Hindlimb muscle (tissue), 1 donor: Measurements from ENCODE around the gene MARCHF10. TPM values are rescaled to one million over a fixed set of nuclear protein-coding genes. Genes with fewer than 3 reads are reported as not detected.
"Not testable (repeated sequence)": the region's sequence is repeated elsewhere in the genome, so short reads cannot be mapped to it uniquely, and the experiment has no call there.

Experiments used
- DNase-seq: peaks from one replicate; pipeline ENCODE4 v3.0.0-alpha.2; 2013
- polyA plus RNA-seq: library from polyadenylated mRNA; unstranded; fragments of 120-200 nt; gene quantifications from one replicate; pipeline ENCODE4 v1.2.1, GENCODE V29; 2013; ENCODE audit not compliant: insufficient read length

MARCHF10 gene
- polyA plus RNA-seq, 1 donor, result 0.58 TPM

DNA sequence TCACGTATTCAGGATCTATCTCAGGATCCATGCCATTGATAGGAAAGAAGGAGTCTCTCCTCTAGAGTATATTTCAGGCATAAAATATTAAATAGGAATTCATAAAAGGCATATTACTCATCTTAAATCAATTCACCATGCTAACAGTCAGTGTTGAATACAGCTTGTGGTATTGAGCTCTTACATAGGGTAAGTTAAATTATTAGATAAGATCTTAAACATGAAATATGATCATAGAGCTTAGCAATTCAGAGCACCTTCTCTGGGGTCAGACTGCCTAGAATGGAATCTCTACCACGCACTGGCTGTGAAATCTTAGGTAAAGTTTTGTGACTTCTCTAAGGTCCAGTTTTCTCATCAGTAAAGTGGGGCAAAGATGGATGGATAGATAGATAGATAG, 20.7 kb downstream of the MARCHF10 start:
- no peak for DNase-seq

DNA sequence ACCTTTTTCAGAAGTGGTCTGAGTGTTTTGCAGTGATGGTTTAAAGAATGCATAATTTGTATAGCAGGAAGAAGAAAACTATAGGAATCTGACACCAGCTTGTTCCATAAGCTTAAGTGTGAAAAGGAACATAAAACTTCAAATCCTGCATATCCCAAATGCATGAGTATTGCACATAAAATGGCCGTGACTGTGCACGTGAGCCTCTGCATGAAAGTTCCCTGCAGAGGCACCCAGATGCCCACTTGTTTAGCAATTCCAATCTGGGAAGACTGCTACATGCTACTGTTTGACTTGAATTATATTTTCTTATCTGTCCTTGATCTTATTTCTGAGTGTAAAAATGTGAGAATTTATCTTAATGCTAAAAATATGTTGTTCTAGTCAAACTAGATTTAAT, 21.5 kb downstream of the MARCHF10 start:
- no peak for DNase-seq

DNA sequence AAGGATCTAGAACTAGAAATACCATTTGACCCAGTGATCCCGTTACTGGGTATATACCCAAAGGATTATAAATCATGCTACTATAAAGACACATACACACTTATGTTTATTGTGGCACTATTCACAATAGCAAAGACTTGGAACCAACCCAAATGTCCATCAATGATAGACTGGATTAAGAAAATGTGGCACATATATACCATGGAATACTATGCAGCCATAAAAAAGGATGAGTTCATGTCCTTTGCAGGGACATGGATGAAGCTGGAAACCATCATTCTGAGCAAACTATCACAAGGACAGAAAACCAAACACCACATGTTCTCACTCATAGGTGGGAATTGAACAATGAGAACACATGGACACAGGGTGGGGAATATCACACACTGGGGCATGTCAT, 22.1 kb downstream of the MARCHF10 start:
- not testable (repeated sequence) for DNase-seq

DNA sequence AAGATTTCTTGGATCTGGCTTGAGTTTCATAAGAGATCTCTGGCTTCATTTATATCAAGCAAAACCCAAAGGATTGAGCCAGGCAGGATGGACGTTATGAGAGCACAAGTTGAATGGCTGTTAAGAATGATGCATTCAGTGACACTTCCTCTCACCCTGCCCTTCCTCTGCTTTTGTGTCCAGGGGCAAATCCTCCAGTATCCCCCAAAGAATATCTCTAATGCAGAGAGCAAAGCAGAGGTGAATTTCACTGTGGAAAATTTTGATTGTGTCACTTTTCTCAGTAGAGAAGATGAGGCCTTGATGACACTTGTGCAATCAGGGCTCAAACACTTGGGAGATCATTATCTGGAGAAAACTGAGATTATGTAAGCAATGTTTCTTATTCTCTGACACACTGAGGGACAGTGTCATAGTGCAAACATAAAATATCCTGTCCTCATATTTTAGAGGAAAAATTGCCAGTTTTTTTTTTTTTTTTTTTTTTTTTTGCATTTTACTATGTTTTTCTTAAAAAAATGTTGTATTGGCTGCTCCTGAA, 25.3 kb downstream of the MARCHF10 start:
- DNase-seq, result no peak

DNA sequence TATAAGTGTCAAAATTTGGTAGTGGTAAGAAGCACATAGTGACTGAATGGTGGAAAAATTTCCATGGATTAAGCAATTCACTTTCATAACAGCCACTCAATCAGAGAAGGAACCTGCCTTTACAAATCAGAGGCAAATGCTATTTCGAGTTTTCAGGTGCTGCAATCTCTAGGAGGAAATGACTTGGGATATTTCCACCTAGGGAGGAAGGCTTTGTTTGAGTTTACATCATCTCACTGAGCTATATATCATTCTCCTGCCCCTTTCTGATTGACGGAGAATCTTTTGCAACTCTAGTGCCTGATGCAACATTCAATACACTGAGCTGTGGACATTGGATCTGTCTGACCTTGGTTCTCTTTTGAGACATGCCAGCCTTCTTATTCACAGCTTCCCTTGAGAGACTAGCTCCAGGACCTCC, 26.3 kb downstream of the MARCHF10 start:
- no peak for DNase-seq

DNA sequence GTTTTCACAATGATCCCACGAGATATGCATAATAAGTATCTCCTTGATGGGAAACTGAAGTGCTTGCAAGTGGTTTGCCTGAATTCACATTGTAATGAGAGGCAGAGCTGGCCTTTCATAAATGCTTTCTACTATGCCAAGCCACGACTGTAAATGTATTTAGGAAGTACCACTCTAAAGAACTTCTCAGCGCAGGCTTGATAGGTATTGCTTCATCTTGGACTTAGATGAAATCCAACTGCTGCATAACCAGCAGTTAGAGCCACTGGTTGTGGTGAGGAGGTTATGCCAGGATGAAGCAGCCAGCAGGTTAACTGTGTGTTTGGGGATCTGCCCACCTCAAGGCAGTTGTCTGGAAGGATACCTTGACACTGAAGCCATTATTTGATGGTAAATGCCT, 26.8 kb downstream of the MARCHF10 start:
- DNase-seq, result no peak

DNA sequence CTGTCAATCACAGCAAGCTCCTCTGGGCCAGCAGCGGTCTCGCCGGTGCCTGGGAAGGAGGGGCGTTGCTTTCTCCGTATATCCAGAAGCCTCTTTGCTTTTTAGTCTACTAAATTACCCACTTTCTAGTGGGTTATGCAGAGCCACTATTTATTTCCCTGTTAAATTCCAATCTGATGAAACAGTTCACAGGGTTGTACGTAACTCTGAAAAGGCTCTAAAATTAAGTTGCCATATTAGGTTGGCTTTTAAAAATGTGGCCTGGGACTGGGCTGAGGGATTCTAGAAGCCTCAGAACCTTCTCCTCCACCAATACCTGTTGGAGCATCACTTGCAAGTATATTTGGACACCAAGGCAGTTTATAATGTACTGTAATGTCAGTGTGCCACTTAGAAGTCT, 27.2 kb downstream of the MARCHF10 start:
- DNase-seq, result no peak

DNA sequence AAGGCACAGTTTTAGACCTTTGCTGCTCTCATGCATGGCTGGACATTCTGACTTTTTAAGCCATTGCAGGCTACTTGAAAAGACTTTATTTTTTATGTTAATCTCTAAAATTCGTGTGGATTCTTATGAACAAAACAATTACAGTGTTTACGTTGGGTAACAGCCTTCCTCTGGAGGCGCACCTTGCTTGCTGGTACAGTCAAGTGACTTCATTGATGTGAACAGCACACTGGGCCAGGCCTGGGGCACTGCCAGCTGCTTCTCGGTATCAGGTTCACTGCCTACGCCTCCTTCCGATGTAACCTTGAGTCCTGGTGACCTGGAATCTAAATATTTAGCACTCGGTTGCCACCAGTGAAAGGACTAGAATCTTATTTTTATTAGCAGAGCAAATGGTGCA, 27.8 kb downstream of the MARCHF10 start:
- no peak for DNase-seq

DNA sequence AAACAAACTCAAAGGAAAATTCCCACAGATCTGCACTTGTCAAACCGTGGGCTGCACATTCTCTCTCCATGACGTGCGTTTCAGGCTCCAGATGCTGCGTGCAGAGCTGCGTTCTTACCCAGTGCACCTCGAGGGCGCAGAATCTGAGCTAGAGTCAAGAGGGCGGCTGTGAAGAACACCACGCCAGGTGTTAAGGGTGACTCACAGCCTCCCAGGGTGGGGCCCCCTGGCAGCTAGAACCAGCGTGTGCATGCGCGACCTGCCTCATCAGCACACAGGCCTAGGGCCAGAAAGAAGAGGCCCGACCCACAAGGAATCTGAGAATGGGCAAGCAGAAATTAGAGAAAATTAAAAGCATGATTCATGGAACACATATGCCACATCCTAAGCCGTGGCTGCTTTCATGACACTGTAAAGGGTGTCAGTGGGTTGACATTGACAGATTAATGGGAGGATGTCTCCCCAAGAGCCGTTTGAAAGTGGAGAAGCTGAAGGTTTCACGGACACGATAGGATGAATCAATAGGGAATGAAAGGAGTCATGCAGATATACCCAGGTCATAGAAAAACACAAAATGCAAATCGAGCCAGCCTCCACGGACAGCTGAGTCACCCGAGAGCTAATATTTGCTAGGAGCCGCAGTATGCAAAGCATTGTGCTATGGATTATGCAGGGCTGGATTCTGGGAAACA, 29.0 kb downstream of the MARCHF10 start:
- DNase-seq, result peak; percentile 43

DNA sequence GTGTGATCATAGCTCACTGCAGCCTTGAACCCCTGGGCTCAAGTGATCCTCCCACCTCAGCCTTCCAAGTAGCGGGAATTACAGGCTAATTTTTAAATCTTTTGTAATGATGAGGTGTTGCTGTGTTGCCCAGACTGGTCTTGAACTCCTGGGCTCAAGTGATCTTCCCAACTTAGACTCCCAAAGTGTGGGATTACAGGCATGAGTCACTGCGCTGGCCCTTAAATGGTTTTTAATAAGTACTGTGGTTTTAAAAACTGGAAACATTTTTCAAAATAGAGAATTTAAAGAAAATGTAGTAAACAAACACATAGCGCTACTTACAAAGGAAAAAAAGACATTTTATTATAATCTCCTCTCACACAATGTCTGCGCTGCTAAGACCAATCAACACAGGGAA, 32.2 kb downstream of the MARCHF10 start:
- DNase-seq, result no peak

DNA sequence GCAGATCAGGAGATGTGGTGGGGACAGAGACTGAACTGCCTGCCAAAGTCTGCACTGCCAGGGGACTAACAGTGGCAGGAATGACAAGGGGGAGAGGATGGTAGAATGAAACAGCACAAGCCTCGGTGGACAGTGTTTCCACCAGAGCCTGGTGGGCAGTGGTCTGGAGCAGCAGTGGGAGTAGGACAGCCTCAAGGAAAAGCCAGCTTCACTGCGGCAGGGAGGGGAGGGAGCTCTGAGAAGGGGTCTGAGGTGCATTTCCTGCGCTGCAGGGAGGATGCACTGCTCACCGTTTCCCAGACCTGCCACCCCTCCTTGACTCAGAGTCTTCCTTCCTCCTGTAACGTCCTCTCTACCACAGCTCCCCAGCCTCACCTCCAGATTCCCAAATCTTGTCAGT, 33.8 kb downstream of the MARCHF10 start:
- DNase-seq, result no peak

DNA sequence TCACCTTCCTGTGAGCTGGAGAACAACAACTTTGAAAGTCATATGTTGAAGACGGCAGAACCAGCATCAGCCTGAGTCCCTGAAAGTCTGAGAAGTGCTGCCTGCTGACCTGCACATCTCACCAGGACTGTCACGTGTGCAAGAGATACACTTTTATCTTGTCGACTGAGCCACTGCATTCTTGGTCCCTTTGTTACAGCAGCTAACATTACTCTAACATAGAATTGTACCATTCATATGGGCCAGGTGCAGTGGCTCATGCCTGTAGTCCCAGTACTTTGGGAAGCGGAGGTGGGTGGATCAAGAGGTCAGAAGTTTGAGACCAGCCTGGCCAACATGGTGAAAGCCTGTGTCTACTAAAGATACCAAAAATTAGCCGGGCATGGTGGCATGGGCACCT, 40.1 kb downstream of the MARCHF10 start:
- no peak for DNase-seq

DNA sequence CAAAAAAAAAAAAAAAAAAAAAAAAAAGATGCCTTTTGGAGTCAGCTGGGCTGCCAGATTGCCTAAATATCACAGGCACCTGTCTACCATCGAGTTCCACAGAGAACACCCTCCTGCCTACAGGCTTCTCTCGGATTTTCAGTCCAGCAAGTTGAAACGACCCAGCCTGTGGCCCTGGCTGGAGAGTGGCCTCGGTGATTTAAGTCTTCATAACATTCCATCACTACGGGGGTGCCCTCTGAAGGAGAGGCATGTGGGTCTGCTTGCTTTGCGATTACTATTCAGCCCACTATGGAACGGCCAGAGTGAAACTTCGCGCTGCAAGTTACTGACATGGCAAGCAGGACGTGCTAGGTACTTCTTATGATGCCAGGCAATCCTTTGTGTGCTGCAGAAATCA, 42.8 kb downstream of the MARCHF10 start:
- no peak for DNase-seq

DNA sequence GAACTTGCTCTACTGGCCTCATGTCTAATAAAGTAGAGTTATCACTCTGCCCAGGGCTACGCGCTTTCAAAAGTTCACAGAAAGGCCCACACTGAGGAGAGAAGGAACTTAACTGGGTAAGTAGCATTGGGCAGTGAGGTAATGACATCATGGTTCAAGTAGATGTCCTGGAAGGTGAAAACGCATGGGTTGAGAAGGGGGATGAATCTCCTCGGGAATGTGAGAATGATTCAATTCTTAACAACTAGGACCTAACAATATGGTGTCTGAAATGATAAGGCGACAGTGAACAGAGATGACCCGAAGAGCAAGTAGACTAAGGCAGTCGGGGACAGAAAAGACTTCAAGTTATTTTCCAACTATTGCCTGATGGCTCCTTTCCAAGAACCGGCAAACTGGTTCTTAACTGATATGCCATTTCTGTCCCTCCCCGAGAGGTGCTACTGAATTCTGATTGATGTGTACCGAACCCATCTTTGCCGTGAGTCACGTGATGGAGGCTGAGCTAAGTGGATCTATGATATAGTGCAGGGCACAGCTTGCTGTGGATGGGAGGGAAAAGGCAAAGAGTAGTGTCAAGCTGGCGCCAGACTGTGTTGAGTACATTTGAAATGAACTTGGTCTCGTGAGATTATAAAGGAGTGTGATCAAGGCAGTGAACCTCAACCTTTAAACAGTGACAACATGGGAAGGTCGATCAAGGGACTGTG, 44.1 kb downstream of the MARCHF10 start:
- DNase-seq, result no peak

DNA sequence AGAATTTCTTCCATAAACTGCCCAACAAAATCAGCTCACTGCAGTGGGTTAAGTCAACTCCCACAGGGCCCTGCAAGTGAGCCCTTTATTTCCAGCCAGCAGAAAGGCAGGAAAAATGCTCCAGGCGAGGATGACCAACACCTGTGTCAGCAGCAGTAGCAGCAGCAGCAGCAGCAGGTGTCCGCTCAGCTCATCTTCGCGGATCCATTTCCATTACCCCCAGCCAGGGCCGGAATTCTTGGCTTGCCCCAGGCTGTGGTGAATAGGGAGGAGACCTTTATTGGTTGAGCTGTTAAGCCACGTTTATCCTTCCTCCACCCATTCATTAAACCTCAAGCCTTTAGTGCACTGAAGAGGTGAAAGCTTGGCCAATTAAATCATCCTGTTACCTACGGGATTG, 46.2 kb downstream of the MARCHF10 start:
- DNase-seq, result no peak

DNA sequence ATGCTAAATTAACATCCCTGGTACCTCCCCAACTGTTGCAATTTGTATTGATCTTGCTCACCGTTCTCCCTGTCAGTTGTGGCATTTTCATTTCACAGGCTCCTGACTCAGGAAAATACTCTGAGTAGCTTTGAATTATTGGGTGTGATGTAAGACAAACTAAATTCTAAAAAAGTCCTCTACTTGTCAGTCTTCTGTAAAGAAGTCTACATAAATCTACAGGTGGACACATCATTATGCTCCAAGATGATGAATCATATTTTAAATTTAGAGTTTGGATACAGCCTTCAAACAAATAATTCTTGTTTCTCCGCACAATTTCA, 47.2 kb downstream of the MARCHF10 start:
- no peak for DNase-seq

DNA sequence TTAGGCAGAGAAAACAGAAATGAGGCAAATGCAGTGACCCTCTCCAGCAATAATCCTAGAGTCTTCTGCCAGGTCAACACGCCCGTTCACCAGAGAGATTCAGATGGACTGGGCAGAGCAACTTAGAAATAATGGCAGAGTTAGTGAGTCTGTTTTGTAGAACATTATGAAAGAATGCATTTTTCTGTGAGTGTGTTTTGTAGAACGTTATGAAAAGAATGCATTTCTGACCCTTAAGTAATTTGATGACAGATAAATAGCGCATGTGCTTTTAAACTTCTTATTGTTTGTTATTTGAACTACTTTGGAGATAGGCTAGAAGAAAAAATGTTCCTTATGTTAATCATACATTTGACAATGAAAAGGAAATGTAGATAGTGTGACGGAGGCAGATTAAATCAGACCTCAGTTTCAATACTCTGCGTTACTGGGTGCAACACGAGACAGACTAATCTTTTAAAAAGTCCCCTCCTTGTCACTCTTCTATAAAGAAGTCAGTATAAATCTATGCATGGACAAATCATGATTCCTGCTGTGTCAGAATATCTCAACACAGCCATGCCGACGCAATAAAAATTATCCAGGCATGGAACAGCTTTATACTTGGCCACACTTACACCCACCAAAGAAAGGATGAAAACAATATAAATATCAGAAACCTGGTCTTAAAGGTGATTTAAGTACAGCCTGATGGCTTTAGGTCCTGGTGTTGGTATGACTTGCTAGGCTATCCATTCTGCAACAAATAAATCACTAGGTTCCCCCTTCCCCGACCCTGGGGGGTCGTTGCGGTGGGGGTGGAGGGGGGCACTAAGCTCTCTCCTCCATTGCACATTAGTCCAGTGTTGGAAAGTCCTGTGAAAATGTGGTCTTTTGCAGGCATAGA, 47.8 kb downstream of the MARCHF10 start:
- DNase-seq, result no peak

DNA sequence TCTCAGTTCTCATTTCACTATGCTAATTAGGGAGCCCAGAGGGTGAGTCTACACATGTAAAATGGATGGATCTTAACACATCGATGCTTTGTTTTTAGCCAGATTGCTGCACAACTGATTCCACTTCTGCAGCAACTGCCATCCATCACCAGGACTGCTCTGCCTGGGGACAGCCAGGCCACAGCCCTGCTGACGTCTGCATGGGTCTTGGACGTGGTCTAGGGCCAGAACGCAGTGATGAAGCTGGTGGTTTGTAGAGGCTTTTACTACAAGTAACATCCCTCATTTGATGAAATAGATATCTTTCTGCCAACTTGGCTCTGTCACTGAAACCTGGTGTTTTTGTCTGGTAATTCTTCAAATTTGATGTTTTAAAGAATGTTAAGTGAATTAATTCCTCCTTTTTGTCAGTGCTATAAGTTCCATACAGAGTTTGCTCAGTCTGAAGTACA, 50.6 kb downstream of the MARCHF10 start:
- DNase-seq, result no peak

DNA sequence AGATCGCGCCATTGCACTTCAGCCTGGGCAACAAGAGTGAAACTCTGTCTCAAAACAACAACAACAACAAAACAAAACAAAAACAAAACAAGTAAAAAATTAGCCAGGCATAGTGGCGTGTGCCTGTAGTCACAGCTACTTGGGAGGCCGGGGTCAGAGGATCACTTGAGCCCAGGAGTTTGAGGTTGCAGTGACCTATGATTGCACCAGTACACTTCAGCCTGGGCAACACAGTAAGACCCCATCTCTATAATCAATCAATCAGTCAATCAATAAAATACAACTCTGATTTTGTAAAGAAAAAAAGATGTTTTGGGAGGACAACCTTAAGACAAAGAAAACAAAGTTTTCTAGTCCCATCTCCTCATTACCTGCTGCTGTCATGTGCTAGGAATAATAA, 51.9 kb downstream of the MARCHF10 start:
- DNase-seq, result no peak

DNA sequence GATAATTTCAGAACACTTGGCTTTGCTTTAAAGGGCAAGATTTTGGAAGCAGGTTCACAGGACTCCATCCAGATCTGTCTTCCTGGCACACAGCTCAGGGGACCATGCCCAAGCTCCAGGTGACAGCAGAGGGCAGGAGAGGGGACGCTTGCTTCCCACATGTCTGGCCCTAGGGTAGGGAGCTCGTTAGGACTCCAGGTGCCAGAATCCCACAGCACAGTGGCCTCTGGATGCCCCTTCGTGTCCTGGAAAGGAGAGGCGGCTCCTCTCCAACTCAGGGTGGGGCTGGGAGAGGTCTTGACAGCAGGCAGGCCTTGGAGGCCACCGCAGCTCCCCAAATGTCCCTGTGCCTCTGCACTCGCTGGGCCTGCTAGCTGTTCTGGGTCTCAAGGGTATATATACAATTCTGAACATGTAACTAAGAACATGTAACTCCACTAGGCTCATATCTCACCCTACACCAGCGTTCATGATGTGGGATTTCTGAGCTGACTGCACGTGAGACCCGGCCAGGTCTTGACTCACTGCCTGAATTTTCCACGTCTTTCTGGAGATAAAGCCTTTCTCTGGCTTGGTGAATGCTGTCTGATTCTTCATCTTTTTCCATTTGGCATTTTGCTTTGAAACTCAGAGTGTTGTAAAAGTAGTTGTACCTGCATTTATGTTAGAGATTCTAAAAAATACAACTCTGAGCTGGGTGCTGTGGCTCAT, 52.8 kb downstream of the MARCHF10 start:
- peak; percentile 48 for DNase-seq

DNA sequence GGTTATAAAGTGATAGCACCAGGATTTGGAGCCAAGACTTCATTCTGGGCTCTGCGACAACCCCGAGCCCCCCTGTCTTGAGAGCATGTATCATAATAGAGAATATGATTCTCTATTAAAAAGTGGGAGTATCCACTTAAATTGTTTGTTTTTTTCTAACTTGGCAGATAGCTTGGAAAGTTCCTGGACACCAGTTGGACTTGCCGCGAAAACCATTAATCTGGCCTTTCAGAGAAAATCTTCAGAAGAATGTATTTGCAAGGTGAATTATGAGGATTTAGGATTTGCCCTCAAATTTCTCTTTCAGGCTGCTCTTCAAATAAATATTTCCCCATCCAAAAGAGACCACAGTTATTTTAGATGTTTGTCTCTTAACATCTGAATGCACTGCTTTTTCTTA, 53.5 kb downstream of the MARCHF10 start:
- peak; percentile 51 for DNase-seq

DNA sequence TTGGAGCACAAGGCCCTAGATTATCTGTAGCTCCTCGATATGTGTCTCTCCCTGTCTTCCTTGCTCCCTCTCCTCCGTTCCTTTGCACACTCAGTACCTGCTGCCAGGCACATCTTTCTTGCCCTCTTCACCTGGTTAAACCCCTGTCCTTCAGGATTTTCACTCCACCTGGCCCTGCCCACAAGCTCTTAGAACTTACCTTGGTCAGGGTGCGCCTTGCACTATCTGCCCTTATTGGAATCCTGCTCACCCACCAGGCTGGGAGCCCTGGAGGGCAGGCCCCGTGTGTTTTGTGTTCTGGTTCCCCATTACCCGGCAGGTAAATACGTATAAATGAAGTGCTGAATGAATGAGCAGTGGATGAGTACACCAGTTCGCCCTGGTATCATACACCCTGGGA, 54.6 kb downstream of the MARCHF10 start:
- no peak for DNase-seq
